AG09319 (cell line): ENCODE measurements around the gene NEDD4L.

Experiments used
- DNase-seq: peaks from one replicate; pipeline ENCODE4 v3.0.0-alpha.2; 2010; ENCODE audit warnings: low read depth; ENCODE audit errors: extremely low read depth
- CTCF ChIP-seq: IDR thresholded peaks from 2 replicates; pipeline ENCODE4 v1.5.1; 2011; ENCODE audit warnings: low read depth, mild to moderate bottlenecking, inconsistent platforms, low read length, moderate library complexity

The NEDD4L gene

GRCh38 chr18:58180738-58181353, 136.8 kb downstream of the NEDD4L start:
- TF ChIP-seq CTCF = peak; percentile 80
- DNase-seq = no peak

GRCh38 chr18:58181988-58182387, 138.0 kb downstream of the NEDD4L start:
- no peak for DNase-seq
- TF ChIP-seq CTCF = no peak

GRCh38 chr18:58183226-58183625, 139.2 kb downstream of the NEDD4L start:
- DNase-seq = no peak

GRCh38 chr18:58186258-58186948, 142.4 kb downstream of the NEDD4L start:
- no peak for TF ChIP-seq CTCF
- DNase-seq = no peak

More at GRCh38 chr18:58183226-58183625, 139.2 kb downstream of the NEDD4L start:
- no peak for TF ChIP-seq CTCF

GRCh38 chr18:58187674-58188073, 143.6 kb downstream of the NEDD4L start:
- TF ChIP-seq CTCF = no peak
- no peak for DNase-seq

GRCh38 chr18:58188996-58189395, 145.0 kb downstream of the NEDD4L start:
- TF ChIP-seq CTCF = no peak
- no peak for DNase-seq

GRCh38 chr18:58190842-58191530, 147.0 kb downstream of the NEDD4L start:
- no peak for TF ChIP-seq CTCF
- no peak for DNase-seq
